Activated T-cell treated with anti-CD3 and anti-CD28 coated beads for 24 hours (primary cell): Measurements from ENCODE around the gene KCNK7.

Experiments used
- DNase-seq: peaks from one replicate; pipeline ENCODE4 v3.0.0-alpha.2; 2020; ENCODE audit warnings: low read depth

KCNK7 gene

DNA sequence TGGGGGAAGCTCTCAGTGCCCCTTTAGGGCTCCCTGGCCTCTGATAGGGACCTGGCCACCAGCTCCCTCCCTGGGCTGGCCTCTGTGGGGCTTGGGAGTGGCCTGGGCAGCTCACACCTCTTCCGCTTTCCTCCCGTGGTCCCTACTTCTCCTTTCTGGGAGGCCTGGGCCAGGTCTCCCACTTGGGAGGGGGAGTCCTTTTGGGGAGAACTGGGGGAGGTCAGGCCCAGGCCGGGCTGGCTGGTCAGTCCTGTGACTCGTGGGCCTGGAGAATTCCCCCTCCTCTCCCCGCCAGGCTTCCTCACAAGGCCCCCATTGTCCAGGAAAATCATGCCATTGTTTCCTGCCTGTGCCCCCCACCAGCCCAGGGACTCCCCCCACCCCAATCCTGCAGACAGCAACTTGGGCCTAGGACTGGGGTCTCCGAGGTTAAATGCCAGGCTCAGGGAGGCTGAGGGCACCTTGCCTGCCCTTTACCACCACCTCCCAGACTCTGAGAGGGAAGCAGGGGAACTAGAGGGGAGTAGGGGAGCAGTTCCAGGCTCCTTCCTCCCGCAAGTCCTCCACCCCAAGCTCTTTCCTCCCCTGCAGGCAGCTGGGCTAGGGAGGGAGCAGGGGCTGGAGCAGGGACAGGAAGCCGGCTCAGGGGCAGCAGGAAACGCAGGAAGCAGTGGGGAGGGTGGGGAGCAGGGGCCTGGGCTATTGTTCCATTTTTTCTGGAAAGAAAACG is 15.6 kb upstream of the KCNK7 start:
- DNase-seq, result no peak

DNA sequence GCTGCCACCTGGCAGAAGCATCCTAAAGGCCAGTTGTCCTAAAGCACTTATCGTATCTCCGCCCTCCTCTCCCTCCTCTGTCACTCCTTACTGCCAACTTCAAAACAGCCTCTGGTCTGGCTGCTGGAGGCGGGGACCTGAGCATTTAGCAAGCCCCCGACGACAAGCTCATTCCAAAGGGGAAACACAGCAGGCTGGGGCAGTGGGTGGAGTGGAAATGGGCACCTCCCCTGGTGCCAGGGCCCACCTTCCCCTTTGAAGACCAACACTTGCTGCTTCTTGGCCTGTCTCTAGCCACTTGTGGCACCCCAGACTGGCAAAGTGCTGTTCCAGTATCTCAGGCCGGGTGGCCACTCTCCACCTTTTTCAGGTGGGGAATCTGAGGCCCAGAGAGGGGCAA is 14.8 kb upstream of the KCNK7 start:
- no peak for DNase-seq

- DNase-seq, result no peak
Observed at GRCh38 chr11:65609665-65610064, 14.1 kb upstream of the KCNK7 start.

- DNase-seq, result no peak
Observed at GRCh38 chr11:65609229-65609628, 13.6 kb upstream of the KCNK7 start.

DNA sequence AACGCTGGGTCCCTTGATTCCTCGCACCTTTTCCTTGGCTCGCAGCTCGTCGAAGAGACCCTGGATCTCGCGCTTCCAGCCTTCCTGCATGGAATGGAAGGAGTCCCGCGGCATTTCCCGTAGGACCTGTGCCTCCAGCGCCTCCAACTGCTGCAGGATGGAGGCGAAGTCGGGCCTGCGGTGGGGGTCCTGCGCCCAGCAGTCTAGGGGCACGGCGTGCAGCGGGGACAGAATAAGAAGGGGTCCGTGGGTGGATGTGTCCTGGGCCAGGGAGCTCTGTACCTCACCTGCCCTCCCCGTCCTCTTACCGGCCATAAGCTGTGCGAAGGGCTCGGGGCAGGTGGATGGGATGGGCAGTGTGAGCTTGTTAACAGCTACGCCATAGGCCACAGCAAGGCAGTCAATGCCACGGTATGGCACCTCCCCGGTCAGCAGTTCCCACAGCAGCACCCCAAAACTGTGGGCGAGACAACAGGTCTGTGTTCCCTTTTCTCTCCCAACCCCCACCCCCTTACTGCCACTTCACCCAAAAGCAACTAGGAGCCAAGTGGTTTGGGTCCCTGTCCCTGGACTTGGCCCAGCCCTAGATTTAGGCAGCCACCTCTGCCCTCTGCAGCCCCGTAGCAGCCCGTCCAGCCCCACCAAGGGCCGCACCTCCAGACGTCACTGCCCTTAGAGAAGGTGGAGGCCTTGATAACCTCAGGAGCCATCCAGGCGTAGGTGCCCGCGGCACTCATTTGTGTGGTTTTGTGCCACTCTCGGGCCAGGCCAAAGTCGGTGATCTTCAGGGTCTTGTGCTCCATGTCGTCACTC is 12.2 kb upstream of the KCNK7 start:
- DNase-seq, result no peak

DNA sequence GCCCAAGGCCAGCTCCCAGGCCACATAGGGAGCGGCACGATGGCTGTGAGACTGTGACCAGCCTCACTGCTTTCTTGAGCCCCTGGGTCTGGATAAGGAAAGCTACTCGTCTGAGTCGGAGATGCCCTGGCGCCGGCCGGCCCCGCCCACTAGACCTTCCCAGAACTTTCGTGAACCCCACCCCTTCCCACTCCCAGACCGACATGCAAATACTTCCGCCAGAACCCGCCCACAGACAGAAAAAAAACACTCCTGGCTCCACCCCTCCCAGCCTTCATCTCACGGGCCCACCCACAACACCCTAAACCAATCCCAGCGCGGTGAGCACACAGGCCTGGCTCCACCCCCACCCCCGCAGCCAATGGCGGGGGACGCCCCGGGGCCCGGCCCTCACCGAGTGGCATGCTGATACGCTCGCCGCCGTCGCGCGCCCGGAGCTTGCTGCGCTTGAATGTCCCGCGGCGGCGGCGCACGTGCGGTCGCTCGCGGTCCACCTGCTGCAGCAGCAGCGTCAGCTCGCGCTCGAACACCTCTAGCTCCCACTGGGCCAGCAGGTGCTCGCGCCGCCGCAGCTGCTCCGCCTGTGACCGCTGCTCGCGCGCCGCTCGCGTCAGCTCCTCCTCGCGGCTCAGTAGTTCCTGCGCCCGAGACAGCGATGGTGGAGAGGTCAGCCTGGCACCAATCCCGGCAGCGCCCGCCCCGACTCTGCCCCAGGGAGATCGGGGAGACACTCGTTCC is 11.4 kb upstream of the KCNK7 start:
- DNase-seq, result no peak

GRCh38 chr11:65604258-65604657 is 8.7 kb upstream of the KCNK7 start:
- no peak for DNase-seq

GRCh38 chr11:65599955-65600246 is 4.3 kb upstream of the KCNK7 start:
- no peak for DNase-seq

DNA sequence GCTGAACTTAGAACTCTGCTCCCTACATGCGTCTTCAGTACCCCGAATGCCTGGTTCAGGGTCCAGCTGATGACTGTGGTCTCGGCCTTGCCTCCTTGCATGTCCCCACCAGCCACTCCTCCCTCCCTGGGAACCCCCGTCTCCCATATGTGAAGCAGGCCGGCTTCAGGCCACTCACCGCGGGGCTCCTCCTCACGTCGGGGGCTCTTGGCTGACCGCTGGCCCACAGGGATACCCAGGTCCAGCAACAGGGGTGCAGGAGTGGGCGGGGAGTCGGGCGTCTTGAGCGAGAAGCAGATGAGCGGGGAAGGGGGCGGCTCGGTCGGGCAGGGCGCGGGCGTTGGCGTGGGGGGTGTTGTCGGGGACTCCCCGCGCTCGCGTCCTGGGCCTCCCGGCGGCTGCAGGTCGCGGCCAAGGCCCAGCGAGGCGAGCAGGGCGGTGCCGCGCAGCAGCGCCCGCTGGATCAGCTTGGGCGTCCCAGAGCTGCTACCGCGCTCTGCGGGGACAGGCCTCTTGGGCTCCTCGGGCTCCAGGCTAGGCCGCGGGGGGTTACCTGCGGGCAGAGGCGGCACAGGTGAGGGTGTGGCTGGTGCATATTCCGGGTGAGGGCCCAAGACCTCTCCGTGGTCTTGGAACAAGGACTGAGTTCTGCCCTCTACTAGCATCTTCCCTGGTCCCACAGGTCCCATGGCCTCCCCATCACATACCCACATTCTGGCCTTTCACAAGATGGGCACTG is 3.8 kb upstream of the KCNK7 start:
- no peak for DNase-seq

- no peak for DNase-seq
Observed at GRCh38 chr11:65598258-65598699, 2.7 kb upstream of the KCNK7 start.

DNA sequence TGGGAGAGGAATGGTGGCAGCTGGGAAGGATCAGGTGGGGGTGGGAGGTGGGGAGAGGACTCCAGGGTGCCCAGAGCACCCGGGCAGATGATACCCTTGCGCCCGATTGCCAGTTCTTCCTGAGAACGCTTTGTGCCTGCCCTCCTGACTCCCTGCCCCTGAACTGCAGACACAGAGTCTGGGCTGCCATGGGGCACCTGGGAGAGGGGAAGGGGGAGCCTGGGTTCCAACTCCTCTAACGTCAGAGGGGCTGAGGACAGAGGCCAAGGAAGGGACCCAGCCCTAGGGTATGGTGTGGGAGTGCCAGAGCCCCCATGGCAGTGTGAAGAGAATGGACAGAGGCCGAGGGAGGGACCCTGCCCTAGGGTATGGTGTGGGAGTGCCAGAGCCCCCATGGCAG is 920 bp upstream of the KCNK7 start:
- DNase-seq, result no peak

- no peak for DNase-seq
Observed at GRCh38 chr11:65595131-65595530, 469 bp downstream of the KCNK7 start.

DNA sequence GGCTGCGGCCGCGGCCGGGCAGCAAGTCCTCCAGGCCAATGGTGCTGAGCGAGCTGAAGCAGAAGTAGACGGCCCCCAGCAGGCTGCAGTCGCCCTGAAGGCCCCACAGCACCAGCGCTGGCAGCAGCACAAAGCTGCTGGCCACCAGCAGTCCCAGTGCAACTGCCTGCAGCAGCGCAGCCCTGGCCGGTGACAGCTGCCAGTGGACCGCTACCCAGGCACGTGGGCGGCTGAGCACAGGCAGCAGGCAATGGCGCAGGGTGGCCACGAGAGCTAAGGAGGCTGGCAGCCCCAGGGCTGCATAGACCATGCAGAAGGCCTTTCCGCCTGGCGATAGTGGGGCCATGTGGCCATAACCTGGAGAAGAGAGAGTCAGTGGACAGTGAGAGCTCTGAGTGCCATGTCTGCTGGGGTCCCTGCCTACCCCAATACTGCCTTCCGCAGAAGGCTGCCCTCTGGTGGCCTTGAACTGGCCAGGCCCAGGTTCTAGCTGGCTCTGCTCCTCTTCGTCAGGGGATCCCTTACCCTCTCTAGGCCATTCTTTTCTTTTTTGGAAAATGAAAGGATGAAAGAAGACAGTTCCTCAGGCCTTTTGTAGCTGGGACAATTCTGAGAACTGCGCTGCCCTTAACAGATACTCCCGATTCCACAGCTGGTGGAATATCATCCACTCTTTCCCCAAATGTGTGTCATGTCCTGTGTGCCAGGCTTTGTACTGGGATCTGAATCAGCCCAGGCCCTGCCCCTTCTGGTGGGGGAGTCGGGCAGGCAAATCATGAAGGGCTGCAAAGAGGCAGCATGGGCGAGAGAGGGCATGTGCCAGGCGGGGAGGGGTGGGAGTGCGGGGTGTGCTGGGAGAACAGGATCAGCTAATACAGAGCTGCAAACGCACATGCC is 1.8 kb downstream of the KCNK7 start:
- DNase-seq, result no peak

DNA sequence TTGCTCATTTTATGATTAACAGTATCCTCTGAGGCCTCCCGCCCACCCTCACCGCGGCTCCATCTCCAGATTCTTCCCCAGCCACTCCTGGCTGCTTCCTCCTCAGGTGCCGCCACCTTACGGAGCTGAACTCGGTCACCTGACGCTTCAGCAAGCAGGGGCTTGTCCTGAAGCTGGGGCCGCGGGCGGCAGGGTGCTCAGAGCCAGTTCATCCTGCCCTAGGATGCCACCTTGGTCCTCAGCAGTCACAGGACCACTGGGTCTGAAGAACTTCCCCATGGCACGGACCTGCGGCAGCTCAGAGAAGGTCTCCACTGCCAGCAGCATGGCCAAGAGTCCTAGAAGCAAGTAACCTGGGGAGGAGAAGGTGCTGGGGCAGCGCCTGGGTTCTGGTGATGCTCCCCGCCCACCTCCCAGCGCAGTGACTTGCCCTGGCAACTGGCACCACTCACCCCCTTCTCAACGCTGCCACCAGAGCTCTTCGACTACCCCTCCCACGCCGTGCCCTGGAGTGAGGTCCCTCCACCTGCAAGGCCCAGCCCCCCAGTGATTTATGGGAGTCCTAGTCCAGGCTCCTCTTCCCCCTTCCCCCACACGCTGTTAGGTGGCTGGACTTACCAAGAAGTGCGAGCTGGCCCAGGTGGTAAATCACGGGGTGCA is 2.6 kb downstream of the KCNK7 start:
- no peak for DNase-seq

DNA sequence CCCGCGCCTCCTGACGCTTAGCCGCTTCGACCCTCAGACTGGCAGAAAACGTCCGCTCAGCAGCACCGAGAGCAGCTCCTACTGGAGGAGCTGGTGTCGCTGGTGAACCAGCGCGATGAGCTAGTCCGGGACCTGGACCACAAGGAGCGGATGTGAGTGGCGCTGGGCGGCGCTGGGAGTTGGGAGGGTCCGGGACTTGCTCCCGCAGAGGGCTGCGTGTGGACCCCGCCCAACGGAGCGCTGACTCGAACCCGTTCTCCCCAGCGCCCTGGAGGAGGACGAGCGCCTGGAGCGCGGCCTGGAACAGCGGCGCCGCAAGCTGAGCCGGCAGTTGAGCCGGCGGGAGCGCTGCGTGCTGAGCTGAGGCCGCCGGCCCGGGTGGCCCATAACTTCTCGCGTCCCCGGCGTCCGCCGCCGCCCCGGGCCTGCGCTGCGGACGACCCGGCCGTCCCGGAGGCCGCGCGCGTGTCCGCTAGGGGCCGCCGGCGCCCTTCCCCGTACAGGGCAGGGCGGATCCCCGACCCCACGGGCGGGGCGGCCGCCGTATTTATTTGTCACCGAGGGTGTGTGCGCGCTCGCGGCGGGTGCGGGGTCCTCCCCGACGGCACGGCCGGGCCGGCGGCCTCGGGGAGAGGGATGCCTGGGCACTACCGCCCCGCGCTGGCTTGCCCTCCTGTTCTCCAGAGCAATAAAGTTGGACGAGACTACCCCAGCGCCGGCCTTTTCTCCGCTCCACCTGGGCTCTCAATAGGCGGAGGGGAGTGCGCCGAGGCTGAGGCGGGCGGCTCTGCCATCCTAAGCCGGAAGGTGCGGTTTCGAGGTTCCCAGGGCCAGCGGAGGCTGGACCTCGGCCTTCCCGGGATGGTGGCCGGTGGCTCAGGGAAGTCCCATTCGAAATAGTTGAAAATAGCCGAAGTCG is 3.4 kb downstream of the KCNK7 start:
- no peak for DNase-seq

GRCh38 chr11:65590240-65590738 is 5.3 kb downstream of the KCNK7 start:
- DNase-seq, result no peak

DNA sequence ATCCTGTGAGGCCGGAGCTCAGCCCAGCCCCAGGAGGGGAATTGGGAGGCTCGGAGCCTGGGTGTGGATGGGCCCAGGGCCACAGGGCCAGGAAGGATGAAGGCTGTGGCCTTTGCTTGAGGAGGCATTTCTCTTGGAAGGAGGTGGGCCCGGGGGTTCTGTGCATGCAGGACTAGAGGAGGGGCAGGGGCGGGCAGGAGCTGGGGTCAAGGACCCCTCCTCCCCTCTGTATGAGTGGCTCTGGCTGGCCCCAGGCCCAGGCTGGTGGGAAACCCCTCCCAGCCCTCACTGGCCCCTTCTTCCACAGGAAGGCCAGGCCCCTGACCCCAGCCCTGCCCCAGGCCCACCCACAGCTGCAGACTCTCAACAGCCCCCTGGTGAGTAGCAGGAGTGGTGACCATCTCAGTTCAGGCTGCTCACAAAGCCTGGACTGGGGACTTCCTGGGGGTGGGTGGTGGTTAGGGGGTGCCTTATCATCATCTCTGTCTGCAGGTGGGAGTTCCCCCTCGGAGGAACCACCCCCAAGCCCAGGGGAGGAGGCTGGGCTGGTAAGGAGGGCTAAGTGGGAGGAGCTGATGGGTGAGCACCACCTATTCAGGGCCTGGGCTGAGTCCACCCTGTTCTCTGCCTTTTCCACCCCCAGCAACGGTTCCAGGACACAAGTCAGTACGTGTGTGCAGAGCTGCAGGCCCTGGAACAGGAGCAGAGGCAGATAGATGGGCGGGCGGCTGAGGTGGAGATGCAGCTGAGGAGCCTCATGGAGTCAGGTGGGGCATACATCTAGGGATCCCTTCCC is 6.0 kb downstream of the KCNK7 start:
- DNase-seq, result no peak

DNA sequence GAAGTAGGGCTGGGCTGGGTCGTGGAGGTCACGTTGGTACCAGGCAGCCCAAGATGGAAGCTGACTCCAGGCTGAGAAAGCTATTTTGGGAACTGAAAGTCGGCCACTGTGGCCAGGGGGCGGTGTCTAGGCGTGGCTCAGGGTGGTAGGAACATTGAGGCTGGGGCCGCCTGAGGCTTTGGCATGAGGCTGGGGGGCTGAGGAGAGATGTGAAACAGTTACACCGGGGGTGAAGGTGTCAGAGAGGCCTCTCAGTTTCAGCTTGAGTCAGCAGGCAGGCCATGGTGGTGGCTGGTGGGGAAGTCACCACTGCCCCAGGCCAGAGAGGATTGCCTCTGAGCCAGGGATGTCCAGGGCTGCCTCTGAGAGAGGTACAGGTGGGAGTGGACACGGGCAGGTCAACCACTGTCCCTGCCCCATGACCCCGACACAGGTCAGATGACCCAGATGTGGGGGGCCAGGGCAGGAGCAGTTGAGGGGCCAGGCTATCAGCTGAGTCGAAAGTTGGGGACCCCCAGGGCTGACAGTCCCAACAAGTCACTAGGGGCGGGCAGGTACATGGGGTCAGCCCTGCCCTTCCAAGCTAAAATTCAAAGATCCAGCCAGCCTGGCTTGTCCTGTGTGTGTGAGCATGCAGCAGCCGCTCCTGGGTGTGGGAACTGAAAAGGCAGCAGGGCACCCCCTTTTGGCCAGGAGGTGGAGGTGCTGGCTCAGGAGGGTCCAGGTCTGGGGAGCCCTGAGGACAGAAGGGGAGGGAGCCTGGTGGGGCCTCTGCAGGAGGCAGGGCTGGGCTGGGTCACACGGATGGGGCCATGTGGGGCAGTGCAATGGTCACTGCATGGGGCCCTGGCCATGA is 7.2 kb downstream of the KCNK7 start:
- peak; percentile 63 for DNase-seq
